ENCODE results near the gene FTCD. TPM values are rescaled to one million over a fixed set of nuclear protein-coding genes. Genes with fewer than 3 reads are reported as not detected.

FTCD gene
- polyA plus RNA-seq, 3 donors = not detected

DNA sequence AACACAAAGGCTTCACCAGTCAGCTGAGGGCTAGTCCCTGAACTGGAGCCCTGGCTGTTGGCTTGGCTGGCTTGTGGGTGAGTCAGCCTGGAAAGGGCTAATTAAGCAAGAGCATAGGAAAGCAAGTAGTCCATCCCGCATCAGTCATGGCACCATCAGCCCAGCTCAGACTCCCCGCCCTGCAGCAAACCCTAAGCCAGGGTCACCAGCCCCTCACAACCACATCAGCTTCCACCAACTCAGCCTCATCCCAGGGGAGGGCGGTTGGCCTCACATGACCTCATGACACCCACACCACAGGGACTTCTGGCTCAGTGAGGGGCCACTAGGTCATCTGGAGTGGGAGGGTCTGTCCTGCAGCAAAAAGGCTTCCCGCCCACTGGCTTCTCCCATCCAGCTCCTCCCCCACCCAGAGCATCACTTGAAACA, 35.9 kb upstream of the FTCD start:
- TF ChIP-seq, protein P1, sequence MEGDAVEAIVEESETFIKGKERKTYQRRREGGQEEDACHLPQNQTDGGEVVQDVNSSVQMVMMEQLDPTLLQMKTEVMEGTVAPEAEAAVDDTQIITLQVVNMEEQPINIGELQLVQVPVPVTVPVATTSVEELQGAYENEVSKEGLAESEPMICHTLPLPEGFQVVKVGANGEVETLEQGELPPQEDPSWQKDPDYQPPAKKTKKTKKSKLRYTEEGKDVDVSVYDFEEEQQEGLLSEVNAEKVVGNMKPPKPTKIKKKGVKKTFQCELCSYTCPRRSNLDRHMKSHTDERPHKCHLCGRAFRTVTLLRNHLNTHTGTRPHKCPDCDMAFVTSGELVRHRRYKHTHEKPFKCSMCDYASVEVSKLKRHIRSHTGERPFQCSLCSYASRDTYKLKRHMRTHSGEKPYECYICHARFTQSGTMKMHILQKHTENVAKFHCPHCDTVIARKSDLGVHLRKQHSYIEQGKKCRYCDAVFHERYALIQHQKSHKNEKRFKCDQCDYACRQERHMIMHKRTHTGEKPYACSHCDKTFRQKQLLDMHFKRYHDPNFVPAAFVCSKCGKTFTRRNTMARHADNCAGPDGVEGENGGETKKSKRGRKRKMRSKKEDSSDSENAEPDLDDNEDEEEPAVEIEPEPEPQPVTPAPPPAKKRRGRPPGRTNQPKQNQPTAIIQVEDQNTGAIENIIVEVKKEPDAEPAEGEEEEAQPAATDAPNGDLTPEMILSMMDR (IDR thresholded peaks at IDR 0.05) = no peak
- Mint-ChIP-seq H3K27me3 (ENCODE audit: low read depth in 3 of 3) (peaks cover 0 to 2% (median 2%) of the 10 kb centered on the region in 3 donors), H3K27ac (peak overlapping the region in 2 of 7 donors; percentile 9 to 26), H3K4me3 (no peak overlapping the region), H3K36me3 (peaks cover 30 to 36% of the 10 kb centered on the region in 2 donors), H3K9me3 (peaks cover 0 to 2% (median 0%) of the 10 kb centered on the region in 7 donors), H3K4me1 (peaks cover 3% of the 10 kb centered on the region)
- H3K4me1 ChIP-seq (ENCODE audit: control insufficient read depth in 1 of 2, insufficient read depth in 2 of 2, low read length in 2 of 2) = no peaks in the 10 kb centered on the region
- no peaks in the 10 kb centered on the region for H4K20me1 ChIP-seq (ENCODE audit: insufficient read depth, low read length)
- peaks cover 12 to 36% of the 10 kb centered on the region in 2 donors for H3K36me3 ChIP-seq (replicated peaks in 1 of 2; ENCODE audit: control insufficient read depth in 1 of 2, insufficient read depth in 2 of 2, low read length in 2 of 2)
- WGBS (ENCODE audit: insufficient coverage) = 100% methylated on average over 1 of the region's 4 CpGs
- H3K27me3 ChIP-seq (ENCODE audit: control insufficient read depth in 2 of 2, insufficient read depth in 2 of 2, low read length in 2 of 2) = no peaks in the 10 kb centered on the region
- DNase-seq = no peak
- no peak overlapping the region for H2AFZ ChIP-seq (ENCODE audit: insufficient read depth, low read depth, low read length, poor library complexity, severe bottlenecking)
- no peaks in the 10 kb centered on the region for H3K79me2 ChIP-seq (ENCODE audit: insufficient read depth, low read length)
- no peaks in the 10 kb centered on the region for H3K9me3 ChIP-seq (replicated peaks in 1 of 2; ENCODE audit: control insufficient read depth in 1 of 2, insufficient read depth in 1 of 2, low read length in 2 of 2)
- H3K9ac ChIP-seq (ENCODE audit: insufficient read depth, low read length, poor library complexity, severe bottlenecking) = no peak overlapping the region
- H3K4me2 ChIP-seq (replicated peaks; ENCODE audit: extremely low read depth, low read length, poor library complexity, severe bottlenecking) = no peak overlapping the region
- intact Hi-C loops (cut with micrococcal nuclease) = no loop called here
- H3K27ac ChIP-seq (ENCODE audit: low read depth in 1 of 2, low read length in 2 of 2) = no peak overlapping the region
- no peak overlapping the region for H3K4me3 ChIP-seq (replicated peaks in 1 of 3; ENCODE audit: low read depth in 2 of 3, low read length in 3 of 3)

DNA sequence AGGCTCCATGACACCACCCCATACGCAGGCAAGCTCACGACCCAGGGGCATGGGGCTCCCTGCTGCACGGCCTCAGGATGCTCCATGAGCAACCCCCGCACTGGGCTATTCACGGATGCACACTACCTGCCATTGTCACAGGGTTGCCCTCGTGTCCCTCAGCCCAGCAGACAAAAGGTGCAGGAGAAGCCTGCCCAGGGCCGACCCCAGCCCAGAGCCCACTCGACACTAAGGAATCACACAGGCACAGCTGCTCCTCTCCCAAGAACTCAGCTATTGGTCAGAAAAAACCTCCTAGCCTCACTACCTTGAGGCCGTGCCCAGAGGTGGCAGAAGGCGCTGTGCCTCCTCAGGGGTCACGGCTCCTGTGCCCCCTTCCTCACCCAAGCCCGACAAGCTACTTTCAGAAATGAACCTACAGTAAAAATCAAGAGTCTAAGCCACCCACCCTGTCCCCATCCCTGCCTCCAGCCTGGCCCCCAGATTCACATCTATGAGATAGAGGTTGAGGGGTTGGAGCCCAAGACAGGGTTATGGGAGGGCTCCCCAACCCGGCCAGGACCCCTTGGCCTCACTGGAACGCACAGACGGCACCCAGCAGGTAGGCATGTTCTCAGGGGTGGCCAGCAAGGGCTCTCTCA, 35.2 kb upstream of the FTCD start:
- H4K20me1 ChIP-seq (ENCODE audit: insufficient read depth, low read length) = no peaks in the 10 kb centered on the region
- H3K36me3 ChIP-seq (replicated peaks in 1 of 2; ENCODE audit: control insufficient read depth in 1 of 2, insufficient read depth in 2 of 2, low read length in 2 of 2) = peaks cover 12 to 29% of the 10 kb centered on the region in 2 donors
- no peak overlapping the region for H3K4me3 Mint-ChIP-seq
- 98% methylated on average over 13 of the region's 15 CpGs for WGBS (ENCODE audit: insufficient coverage)
- no peak for DNase-seq
- peaks cover 4% of the 10 kb centered on the region for H3K4me1 Mint-ChIP-seq
- H3K9me3 Mint-ChIP-seq = peaks cover 0 to 2% (median 0%) of the 10 kb centered on the region in 7 donors
- peaks cover 0 to 2% (median 2%) of the 10 kb centered on the region in 3 donors for H3K27me3 Mint-ChIP-seq (ENCODE audit: low read depth in 3 of 3)
- no peaks in the 10 kb centered on the region for H3K9me3 ChIP-seq (replicated peaks in 1 of 2; ENCODE audit: control insufficient read depth in 1 of 2, insufficient read depth in 1 of 2, low read length in 2 of 2)
- TF ChIP-seq, protein P1 (IDR thresholded peaks at IDR 0.05) = no peak
- peaks cover 23 to 30% of the 10 kb centered on the region in 2 donors for H3K36me3 Mint-ChIP-seq
- H3K4me1 ChIP-seq (ENCODE audit: control insufficient read depth in 1 of 2, insufficient read depth in 2 of 2, low read length in 2 of 2) = no peaks in the 10 kb centered on the region
- H3K27ac Mint-ChIP-seq = no peak overlapping the region
- no peak overlapping the region for H3K9ac ChIP-seq (ENCODE audit: insufficient read depth, low read length, poor library complexity, severe bottlenecking)
- no peak overlapping the region for H3K4me2 ChIP-seq (replicated peaks; ENCODE audit: extremely low read depth, low read length, poor library complexity, severe bottlenecking)
- H3K79me2 ChIP-seq (ENCODE audit: insufficient read depth, low read length) = no peaks in the 10 kb centered on the region
- no peak overlapping the region for H3K27ac ChIP-seq (ENCODE audit: low read depth in 1 of 2, low read length in 2 of 2)
- no peaks in the 10 kb centered on the region for H3K27me3 ChIP-seq (ENCODE audit: control insufficient read depth in 2 of 2, insufficient read depth in 2 of 2, low read length in 2 of 2)
- no peak overlapping the region for H2AFZ ChIP-seq (ENCODE audit: insufficient read depth, low read depth, low read length, poor library complexity, severe bottlenecking)
- intact Hi-C loops (cut with micrococcal nuclease) = no loop called here
- H3K4me3 ChIP-seq (replicated peaks in 1 of 3; ENCODE audit: low read depth in 2 of 3, low read length in 3 of 3) = no peak overlapping the region

All from CD14-positive monocyte (primary cell).